GM21515 (cell line): ENCODE measurements around the gene GIMAP5.

Experiments used
- ATAC-seq: cut with Tn5 transposase; IDR thresholded peaks from one replicate; pipeline ENCODE4 v1.9.1; 2021; ENCODE audit not compliant: unreplicated experiment

The GIMAP5 gene

GRCh38 chr7:150737265-150738055 lies at the start of gene GIMAP5:
TSS of gene GIMAP5 (plus strand) at chr7:150737418. CDS start at chr7:150740885, 3,467 bp downstream.
- ATAC-seq, result no peak

GRCh38 chr7:150688630-150689029 lies 48.6 kb upstream of the GIMAP5 start:
- no peak for ATAC-seq

- no peak for ATAC-seq
Measured at GRCh38 chr7:150695654-150696053, 41.6 kb upstream of the GIMAP5 start.

GRCh38 chr7:150703209-150703608 lies 34.0 kb upstream of the GIMAP5 start:
- no peak for ATAC-seq

GRCh38 chr7:150715293-150715692 lies 21.9 kb upstream of the GIMAP5 start:
- no peak for ATAC-seq

- ATAC-seq, result no peak
Measured at GRCh38 chr7:150715738-150716137, 21.5 kb upstream of the GIMAP5 start.

- ATAC-seq, result no peak
Measured at GRCh38 chr7:150716368-150716767, 20.9 kb upstream of the GIMAP5 start, which contains the start of gene GIMAP1. TSS of gene GIMAP1 (plus strand) at chr7:150716613. CDS start at chr7:150719048, 2,435 bp downstream.

GRCh38 chr7:150716939-150717338 lies 20.3 kb upstream of the GIMAP5 start:
- ATAC-seq, result no peak

GRCh38 chr7:150717814-150718420 lies 19.3 kb upstream of the GIMAP5 start:
- ATAC-seq, result no peak

GRCh38 chr7:150719436-150719835 lies 17.8 kb upstream of the GIMAP5 start:
- ATAC-seq, result no peak

- ATAC-seq, result no peak
Measured at GRCh38 chr7:150719960-150720891, 17.0 kb upstream of the GIMAP5 start.

- no peak for ATAC-seq
Measured at GRCh38 chr7:150721970-150722373, 15.2 kb upstream of the GIMAP5 start.

- no peak for ATAC-seq
Measured at GRCh38 chr7:150722431-150722931, 14.7 kb upstream of the GIMAP5 start.

GRCh38 chr7:150723467-150723866 lies 13.8 kb upstream of the GIMAP5 start:
- no peak for ATAC-seq

- ATAC-seq, result no peak
Measured at GRCh38 chr7:150727381-150727780, 9.8 kb upstream of the GIMAP5 start.

GRCh38 chr7:150728011-150728410 lies 9.2 kb upstream of the GIMAP5 start:
- no peak for ATAC-seq

GRCh38 chr7:150728609-150729008 lies 8.6 kb upstream of the GIMAP5 start:
- ATAC-seq, result no peak

- no peak for ATAC-seq
Measured at GRCh38 chr7:150731916-150732315, 5.3 kb upstream of the GIMAP5 start.

- no peak for ATAC-seq
Measured at GRCh38 chr7:150732786-150733481, 4.3 kb upstream of the GIMAP5 start.

- ATAC-seq, result no peak
Measured at GRCh38 chr7:150733482-150734095, 3.6 kb upstream of the GIMAP5 start.
